Head of caudate nucleus (tissue), 42 donors: ENCODE data around the gene DCLK3.
A peak's percentile ranks its signal among the peaks of the same experiment; 100 is the strongest.

Experiments
- DNase-seq, 42 donors: peaks; one replicate each; pipeline versions ENCODE4 v3.0.0 to v3.0.0-alpha.2; 2020 to 2021; ENCODE audit warnings: mixed read lengths in 7 of 42
- intact Hi-C: fragments of 100-400 bp; cut with DNase I; formaldehyde crosslinking; loops from one replicate; pipeline ENCODE4 v1.15.0; 2022

Gene DCLK3

GRCh38 chr3:36730966-36731365, 33.4 kb downstream of the DCLK3 start:
- no peak for DNase-seq
- intact Hi-C loops: loop anchor here (5.0 to 10.0 kb wide), 2 partner anchors 141 to 224 kb away; no protein-coding TSS in a partner anchor

- peak in 2 of 42 donors; percentile 22 to 40 for DNase-seq
- intact Hi-C loops: loop anchor here (5.0 to 10.0 kb wide), 2 partner anchors 143 to 225 kb away; no protein-coding TSS in a partner anchor
Measured at GRCh38 chr3:36729204-36730056, 34.9 kb downstream of the DCLK3 start.

- intact Hi-C loops: no loop called here
- peak in 25 of 42 donors; percentile 10 to 67 (median 41) for DNase-seq
Measured at GRCh38 chr3:36714343-36715086, 49.8 kb downstream of the DCLK3 start.

DNA sequence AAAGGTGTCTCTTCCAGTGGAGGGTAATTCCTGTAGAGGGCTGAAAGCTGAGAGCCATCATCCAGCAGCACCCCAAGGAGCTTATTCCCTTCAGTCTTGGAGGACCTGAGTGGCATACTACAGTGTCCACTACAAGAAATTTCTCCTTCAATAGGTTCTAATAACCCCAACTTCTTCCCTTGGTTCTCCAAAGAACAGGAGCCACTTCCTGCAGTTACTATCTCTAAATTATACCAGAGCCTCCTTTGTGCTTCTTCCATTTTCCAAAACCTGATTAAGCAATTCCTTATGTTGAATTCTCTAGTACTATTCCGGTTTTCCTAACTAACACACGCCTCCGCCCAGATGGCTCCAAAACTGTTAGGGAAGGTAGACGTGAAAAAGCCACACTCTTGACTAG, 50.4 kb downstream of the DCLK3 start:
- intact Hi-C loops: no loop called here
- DNase-seq: no peak

DNA sequence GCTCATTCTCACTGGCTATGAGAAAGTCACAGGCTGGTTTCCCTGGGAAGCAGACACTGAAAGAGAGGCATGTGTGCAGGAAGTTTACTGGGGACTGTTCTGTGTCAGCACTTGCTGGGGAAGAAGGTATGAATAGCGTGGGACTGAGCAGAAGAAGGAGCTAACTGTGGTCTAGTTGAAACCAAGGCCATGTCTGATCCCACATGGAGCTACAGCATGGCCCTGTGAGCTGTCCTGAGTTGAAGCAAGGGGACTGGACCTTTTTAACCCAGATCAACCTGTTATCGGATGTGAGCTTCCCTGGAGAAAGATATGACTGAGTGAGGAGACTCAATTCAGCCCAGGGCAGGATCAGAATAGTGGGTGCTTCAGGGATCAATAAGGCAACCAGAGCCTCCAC, 53.7 kb downstream of the DCLK3 start:
- intact Hi-C loops: no loop called here

DNA sequence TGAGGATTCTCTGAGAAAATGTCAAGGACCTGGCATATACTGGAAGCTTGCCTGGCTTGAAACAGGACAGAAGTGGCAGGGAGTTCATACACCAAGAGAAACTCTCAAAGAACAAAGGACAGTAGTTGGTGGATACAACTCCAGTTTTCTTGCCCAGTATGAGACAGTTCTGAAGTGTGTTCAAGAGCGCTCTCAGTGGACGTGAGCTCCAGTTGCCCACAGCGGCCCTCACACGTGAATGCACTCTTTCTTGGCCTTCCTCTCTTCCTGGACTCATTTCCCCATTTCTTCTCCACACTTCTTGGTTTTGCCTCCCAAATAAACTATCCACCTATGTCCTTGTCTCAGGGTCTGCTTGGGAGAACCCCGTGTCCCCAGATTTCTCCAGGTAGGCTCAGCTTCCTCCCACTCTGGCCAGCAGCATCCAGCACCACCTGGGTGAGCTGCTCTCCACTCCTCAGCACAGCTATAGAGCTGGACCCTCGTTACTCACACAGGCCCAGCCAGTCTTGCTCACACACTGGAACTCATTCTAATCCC, 54.5 kb downstream of the DCLK3 start:
- DNase-seq: no peak
- intact Hi-C loops: no loop called here

More for the DNA sequence above, 53.7 kb downstream of the DCLK3 start:
- no peak for DNase-seq

DNA sequence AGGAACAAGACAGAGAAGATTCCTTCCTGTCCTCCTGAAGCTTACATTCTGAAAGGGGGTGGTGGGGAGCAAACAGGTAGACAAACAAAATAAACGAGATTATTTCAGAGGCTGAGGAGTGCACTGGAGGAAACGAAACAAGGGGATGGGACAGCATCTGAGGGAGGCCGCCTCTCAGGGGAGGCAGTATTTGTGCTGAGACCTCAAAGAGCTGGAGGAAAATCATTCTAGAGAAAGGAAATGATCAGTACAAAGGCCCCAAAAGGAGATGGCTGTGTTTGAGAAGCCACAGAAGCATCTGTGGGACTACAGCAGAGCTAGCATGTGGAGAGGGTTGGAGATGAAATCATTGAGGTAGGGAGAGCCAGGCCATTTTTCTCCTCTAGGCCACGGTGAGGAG, 55.1 kb downstream of the DCLK3 start:
- DNase-seq: no peak
- intact Hi-C loops: no loop called here

DNA sequence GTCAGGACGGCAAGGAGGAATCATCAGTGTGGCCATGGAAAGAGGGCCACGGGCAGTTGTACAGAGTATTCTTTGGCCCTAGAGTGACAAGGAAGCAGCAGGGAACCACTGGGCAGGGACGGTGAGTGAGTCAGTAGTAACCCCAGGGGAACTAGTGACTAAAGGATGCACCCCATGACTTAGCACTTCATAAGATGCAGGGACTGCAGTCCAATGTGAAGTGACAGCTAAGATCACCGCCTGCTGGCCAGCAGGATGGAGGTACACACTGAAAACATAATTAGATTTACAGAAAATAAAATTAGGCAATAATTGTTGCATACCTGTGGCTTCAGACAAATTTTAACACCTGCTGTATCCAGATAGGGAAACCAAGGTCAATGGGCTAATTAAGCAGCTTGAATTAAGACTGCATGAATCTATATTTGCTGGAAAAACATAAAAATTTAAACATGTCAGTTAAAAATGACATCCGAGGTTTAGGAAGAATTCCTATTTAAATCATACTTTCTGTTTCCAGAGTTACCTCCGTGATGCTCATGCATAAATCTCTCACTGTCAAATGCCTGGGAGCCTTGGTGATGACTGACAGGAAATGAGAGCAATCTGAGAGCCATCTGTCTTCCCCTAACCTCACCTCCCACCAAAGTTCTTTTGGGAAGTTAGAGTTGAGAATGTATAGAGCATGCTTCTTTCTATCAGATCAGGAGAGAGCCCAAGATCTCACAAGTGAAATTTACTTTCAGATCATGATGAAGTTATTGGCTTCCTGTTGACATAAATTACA, 56.5 kb downstream of the DCLK3 start:
- no peak for DNase-seq
- intact Hi-C loops: no loop called here

DNA sequence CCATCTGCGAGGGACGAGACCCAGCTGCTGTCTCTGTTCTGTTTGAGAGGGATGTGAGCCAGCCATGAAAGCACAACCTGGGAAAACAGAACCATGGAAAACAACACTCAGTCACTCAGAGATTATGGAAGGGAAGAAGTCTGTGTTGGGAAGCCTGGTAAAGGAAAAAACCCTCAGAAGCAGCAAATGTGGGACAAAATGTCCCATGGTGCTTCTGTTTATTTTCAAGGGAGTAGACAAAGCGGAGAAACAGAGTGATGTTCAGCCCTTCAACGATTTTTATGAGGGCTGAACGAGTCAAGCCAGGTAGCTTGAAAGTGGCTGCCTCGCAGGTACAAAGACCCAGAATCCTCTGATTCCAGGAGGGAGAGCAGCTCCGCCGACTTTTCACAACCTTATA, 59.3 kb downstream of the DCLK3 start:
- intact Hi-C loops: no loop called here
- no peak for DNase-seq

DNA sequence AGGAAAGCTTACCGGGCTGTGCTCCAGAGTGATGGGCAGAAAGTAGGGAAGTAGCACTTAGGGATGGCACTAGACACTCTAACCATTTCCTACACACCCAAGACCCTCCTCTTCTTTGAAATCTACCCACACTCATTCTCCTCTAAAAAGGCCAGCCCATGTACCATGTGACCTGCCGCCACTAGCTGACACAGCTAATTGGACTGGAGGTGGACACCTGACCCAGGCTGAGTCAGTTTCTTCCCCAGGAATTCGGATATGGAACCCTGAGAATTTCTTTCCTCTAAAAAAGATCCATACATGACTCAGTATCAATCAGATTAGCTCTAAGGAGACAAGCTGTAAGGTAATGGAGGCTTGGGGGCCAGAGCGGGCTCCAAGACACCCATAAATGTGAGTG, 60.1 kb downstream of the DCLK3 start:
- intact Hi-C loops: loop anchor here (5.0 kb wide), 1 partner anchor 737 kb away; no protein-coding TSS in a partner anchor
- DNase-seq: no peak

DNA sequence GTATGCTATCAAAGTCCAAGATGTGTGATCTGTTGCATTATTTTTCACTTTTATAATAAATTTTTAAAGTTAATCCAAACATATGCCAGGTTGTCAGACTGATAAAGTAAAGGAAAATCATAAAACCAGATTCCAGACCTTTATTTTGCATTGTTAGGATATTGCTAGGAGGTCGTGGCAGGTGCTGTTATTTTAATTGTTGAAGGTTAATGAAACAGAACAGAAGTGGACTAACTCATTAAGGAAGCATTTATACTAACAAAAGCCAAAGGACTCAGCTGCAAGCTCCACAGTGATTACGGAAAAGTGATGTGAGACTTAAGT, 63.1 kb downstream of the DCLK3 start:
- intact Hi-C loops: loop anchor here (5.0 kb wide), 1 partner anchor 734 kb away; no protein-coding TSS in a partner anchor

GRCh38 chr3:36700537-36701248, 63.7 kb downstream of the DCLK3 start:
- intact Hi-C loops: loop anchor here (5.0 kb wide), 1 partner anchor 733 kb away; no protein-coding TSS in a partner anchor
- peak; percentile 50 to 82 (median 67) for DNase-seq

More for the DNA sequence above, 63.1 kb downstream of the DCLK3 start:
- DNase-seq: no peak

DNA sequence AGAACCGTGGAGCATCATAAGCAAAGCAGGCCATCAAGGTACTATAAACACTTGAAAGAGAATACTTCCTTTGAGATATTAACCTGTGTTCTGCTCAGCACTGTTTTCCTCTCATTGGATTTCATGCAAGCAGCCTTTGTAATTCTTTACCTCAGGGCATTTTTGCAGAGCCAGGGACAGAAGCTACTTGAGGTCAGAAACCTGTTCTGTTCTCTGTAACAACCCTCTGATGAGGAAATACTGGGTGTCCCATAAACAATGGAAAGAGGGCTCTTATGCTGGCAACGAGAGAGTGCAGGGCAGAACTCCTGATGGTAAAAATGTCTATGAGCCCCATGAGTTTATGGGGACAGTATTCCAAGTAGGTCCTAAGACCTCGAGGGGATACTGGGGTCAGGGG, 66.0 kb downstream of the DCLK3 start:
- no peak for DNase-seq
- intact Hi-C loops: no loop called here

GRCh38 chr3:36697229-36698001, 66.9 kb downstream of the DCLK3 start:
- intact Hi-C loops: no loop called here
- no peak for DNase-seq

GRCh38 chr3:36696799-36697198, 67.6 kb downstream of the DCLK3 start:
- no peak for DNase-seq
- intact Hi-C loops: no loop called here

- DNase-seq: no peak
- intact Hi-C loops: no loop called here
Measured at GRCh38 chr3:36695769-36696137, 68.6 kb downstream of the DCLK3 start.

DNA sequence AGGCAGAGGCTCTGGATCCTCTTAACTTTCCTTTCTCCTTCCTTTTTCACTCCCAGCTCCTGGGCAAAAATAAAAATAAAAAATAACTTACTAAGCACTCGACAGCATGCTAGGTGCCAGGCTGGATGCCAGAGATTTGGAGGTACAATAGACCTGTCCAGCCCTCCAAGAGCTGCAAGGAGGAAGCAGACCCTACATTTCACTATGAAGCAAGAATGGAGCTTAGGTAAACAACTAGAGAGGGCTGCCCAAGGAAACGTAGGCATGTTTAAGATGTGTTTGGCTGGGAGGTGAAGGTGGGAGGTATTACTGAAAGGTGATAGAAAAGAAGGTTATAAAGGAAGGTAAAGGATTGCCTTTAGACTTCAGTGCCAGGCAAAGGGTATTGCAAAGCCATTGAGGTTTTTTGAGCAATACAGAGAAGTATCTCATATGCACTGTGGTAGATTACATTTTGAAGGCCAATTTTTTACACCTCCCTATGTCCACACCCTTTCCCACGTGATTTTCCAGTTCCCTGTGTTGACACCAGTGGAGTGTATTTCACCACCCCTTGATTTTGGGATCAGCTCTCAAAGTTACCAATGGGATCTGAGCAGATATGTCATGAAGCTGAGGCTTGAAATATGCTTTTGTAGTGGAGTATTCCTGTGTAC, 69.1 kb downstream of the DCLK3 start:
- intact Hi-C loops: no loop called here
- DNase-seq: no peak
